HG03095 (cell line): Measurements from ENCODE around the gene CELF4.

Experiments
- ATAC-seq: cut with Tn5 transposase; IDR thresholded peaks from one replicate; pipeline ENCODE4 v1.9.1; 2021; ENCODE audit warnings: moderate library complexity; ENCODE audit not compliant: unreplicated experiment

Gene CELF4

GRCh38 chr18:37422596-37422995 is 143.0 kb downstream of the CELF4 start:
- ATAC-seq = no peak

DNA sequence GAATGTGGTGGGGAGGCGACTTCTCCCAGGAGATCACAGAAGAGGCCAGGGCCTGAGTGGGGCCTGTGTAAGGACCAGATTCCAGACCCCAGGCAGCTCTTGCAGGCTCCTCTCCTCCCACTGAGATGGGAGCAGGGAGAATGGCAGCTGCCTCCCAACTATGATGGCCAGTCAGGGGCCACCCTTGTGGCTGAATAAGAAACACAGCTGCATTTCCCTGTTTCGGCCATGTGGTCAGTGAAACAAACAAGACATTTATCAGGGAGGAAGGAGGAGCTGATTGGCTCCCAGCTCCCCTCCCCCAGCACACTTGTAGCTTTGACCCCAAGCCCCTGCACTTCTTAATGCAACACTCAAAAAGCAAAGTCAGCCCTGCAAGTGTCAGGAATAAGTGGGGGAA is 143.5 kb downstream of the CELF4 start:
- ATAC-seq = no peak

GRCh38 chr18:37421341-37422077 is 144.1 kb downstream of the CELF4 start:
- ATAC-seq = no peak

DNA sequence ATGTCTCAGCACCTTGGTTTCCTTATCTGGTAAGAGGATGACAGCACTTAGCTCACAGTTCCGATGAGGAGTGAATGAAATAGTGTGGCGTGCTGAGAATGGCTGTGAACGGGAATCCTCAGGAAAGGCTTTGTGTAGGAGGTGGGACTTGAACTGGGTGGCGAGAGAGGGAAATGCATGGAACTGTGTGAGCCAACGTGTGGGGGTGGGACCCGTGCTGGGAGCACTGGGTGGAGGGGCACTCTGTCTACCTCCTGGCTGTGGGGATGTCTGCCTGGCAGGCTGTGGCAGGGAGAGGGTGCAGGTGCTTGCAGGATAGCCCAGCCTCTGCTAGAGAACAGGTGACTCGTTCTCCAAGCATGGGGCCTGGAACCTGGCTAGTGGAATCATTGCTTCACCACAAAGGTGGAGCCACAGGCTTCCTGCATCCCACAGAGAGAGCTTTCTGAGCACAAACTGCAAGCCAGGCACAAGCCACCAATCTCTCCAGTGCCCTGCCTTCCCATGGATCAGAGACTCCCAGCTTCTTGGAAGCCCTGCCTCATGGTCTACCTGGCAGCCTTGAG is 145.2 kb downstream of the CELF4 start:
- no peak for ATAC-seq

- no peak for ATAC-seq
Measured at GRCh38 chr18:37419866-37420265, 145.7 kb downstream of the CELF4 start.

DNA sequence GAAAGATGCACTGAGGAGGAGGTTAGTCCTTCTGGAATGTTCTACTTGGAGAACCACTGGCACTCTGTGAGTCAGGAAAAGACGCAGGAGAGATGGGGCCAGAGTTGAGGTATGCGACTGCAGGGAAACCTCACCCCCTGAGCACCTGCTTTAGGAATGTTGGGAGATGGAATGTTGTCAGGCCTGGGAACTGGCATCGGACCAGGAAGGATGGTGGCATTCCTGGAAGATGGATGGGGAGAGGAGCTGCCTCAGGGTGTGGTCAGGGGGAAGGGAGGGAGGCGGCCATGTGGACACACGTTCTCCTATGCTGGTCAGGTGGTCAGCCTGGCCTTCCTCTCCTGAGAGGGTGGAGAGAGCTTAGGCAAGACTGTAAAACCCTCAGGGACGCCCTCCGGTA is 146.3 kb downstream of the CELF4 start:
- ATAC-seq = no peak

GRCh38 chr18:37414816-37415215 is 150.8 kb downstream of the CELF4 start:
- no peak for ATAC-seq

GRCh38 chr18:37412829-37413228 is 152.8 kb downstream of the CELF4 start:
- ATAC-seq = no peak

GRCh38 chr18:37412333-37412732 is 153.3 kb downstream of the CELF4 start:
- no peak for ATAC-seq

GRCh38 chr18:37409878-37410277 is 155.7 kb downstream of the CELF4 start:
- ATAC-seq = no peak

- no peak for ATAC-seq
Measured at GRCh38 chr18:37408676-37409265, 156.8 kb downstream of the CELF4 start.

DNA sequence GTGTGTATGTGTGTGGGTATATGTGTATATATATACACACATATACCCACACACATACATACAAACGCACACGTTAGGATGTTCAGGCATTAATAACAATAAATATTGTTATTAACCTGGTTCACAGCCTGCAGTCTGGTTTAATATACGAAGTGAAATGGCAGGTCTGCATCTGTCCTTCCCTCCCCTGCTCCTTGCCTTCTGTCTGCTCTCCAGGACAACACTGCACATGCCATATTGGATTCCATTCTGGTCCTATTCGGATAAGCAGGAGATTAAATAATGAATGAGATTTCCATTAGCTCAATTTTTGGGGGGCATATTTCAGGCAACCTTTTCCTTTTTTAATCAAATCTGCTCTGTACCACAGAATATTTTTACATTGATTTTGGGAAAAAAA is 158.0 kb downstream of the CELF4 start:
- no peak for ATAC-seq

- ATAC-seq = no peak
Measured at GRCh38 chr18:37405772-37406171, 159.8 kb downstream of the CELF4 start.

DNA sequence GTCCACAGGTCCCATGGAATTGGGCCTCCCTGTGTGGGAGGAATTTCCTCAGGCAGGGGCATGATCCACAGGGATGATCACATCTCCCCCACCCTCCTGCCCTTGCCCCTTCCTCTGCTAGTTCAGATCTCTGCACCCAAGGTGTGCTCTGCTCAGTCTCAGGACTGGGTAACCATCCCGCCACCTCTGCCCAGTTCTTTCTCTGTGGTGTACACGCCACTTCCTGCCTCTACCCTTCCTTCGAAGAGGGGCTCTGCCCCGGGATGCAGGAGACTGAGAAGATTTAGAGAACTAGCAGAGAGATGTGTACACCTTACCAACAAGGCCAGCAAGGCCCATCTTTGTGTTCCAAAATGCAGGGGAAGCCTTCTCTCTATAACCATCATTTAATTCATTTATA is 160.4 kb downstream of the CELF4 start:
- ATAC-seq = no peak

DNA sequence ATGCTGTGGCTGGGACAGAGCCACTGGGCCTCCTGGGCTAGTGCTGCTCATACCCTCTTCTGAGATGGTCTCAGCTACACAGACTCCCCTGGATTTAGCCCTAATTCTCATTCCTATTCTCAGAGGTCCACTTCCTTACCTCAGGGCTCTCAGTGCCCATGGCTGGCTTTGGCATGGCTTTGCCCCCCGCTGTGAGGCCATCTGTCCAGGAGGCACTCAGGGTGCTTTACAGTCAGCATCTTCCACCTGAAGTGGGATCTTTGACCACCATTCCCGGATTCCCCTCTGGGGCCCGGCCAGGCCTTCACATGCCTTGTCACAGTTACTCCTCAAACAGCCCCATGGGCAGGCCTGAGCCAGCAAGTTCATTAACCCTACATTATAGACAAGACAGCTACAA is 161.8 kb downstream of the CELF4 start:
- ATAC-seq = no peak

DNA sequence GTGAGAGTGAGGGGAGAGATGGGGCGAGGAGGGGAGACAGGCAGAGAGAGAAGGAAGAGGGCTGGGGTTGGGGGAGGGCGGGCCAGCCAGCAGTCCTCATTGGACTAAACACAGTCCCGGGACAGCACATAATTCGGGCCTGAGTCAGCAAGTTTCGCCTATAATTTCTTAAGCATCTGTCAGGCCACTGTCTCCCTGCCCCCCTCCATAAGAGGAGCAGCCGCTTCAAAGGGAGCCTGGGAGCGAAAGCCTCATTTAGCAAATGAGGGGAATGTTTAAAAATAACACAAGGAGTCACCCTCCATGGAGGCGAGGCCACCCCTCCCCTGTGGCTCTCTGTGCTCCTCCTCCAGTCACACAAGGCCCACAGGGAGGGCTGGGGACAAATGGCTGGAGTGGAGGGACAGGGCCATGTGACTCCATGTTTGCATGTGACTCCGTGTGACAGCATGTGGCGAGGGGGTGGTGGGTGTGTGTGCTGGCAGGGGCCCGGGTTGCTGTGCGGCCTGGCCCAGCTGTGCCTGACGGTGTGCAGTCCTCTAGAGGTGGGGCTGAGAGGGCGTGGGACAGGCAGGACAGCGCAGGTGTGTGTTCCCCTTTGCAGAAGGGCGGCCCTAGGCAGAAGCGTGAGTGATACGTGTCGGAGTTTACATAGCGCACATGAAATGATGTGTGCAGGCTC is 162.4 kb downstream of the CELF4 start:
- ATAC-seq = no peak

- ATAC-seq = no peak
Measured at GRCh38 chr18:37402735-37403099, 162.9 kb downstream of the CELF4 start.

DNA sequence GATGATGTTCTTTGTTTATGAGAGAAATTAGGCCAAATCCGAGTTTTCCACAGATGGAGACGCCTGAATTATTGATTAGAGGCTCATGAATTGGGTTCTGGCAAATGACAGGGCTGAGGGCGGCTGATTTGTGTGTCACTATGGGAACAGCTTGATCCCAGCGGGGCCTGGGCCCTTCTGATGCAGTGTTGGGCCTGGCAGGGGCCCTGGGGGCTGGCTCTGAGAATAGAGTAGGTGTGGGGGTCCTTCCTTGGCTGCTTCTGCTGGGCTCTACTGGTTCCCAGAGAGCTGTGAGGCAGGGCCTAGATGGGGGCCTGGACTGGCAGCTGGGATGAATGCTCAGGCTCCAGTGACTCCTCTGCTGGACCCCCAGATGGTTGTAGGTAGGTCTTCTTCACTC is 164.8 kb downstream of the CELF4 start:
- no peak for ATAC-seq

DNA sequence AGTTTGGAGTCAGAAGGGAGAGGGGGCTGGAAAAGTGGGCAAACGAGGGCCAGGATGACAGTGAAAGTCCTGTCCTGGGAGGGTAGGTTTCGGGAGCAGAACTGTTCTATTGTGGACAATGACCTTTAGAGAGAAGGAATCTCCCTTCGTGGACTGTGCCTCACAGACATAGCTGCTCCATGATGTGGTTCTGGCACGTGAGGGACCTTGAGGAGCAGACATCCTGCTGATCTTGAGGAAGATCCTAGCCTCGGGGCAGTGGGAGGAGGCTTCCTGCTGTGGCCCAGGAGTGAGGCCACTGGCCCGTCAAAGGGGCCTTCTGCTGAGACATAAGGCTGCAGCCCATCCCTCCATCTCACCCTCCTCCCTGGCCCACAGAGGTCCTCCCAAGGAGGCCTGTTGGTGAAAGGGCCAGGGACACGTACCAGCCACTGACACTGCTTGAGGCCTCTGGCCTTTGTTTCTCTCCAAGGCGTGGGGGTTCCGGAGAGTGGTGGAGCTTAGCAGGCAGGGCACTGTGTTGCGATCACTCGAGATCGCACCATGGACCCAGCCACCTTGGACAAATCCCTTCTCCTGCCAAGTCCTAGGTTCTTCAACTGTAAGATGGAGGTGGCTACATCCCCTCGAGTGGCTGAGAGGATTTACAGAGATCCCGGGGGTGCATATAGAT is 167.2 kb downstream of the CELF4 start:
- ATAC-seq = no peak

GRCh38 chr18:37397814-37398213 is 167.8 kb downstream of the CELF4 start:
- ATAC-seq = no peak

DNA sequence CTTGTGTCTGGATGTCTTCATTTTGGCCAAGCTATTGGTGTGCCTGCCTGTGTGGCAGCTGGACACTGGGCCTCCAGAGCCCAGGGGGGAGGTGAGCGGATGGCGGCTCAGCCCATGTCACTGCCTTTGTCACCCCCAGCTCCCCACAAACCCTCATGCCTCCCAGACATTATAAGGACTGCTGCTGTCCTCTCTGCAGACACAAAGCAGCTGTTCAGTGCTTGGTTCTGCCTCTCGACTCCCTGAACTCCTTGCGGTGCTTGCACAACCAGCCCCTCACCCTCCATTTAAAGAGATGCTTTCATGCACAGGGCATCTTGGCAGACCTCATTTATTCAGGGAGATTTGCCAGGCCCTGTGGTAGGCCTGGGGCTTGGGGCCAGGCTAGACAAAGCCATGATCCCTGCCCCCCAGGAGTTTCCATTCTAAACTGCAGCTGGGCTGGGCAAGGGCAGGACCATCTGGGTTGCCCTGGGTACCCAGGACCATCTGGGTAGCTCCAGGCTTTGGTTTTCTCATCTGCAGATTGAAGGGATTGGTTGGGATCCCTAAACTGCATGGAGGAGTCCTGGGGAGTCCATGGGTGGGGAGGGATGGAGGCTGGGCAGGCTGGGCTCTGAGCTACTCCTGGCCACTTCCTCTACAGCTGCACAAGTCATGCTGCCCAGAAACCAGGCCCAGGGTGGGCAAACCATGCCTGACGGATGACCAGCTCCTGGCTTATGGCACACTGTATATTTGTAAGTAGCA is 168.5 kb downstream of the CELF4 start:
- no peak for ATAC-seq
